HepG2 (cell line): ENCODE measurements around the gene CYP19A1. TPM values are rescaled to one million over a fixed set of nuclear protein-coding genes. Genes with fewer than 3 reads are reported as not detected.

ENCODE experiments used
- ATAC-seq: fragments of 200-7000 bp; cut with Tn5 transposase; 3 replicates; pipeline ENCODE4 v1.9.1; 2020; ENCODE audit warnings: mild to moderate bottlenecking, moderate library complexity
- BruUV-seq: library from RNA; stranded (reverse); fragments of 400-500 nt; replicated peaks from 2 replicates; lab custom pipeline; 2021; lab: Mats Ljungman, UMichigan
- CTCF ChIA-PET: fragments of 300-600 bp; formaldehyde crosslinking; extraction: SDS; loops from one replicate; lab custom pipeline; 2021; ENCODE audit warnings: low total read pairs, inconsistent platforms, low intra/inter-chr PET ratio; lab: Yijun Ruan, JAX
- POLR2A ChIA-PET: fragments of 350-600 bp; sonication (Branson Sonifier 250); formaldehyde crosslinking; loops from one replicate; lab custom pipeline; 2020; ENCODE audit warnings: antibody characterized with exemption, inconsistent platforms; lab: Yijun Ruan, JAX
- DNase-seq: peaks from one replicate; pipeline ENCODE4 v3.0.0-alpha.2; 2015; ENCODE audit warnings: low spot score
- FAIRE-seq: peaks from 3 replicates; lab custom pipeline; 2011; peaks lifted over from hg19 to GRCh38; lab: Jason Lieb, UNC
- H2AFZ ChIP-seq: one replicate; pipeline ENCODE4 v1.6.1; 2011; ENCODE audit warnings: low read length, inconsistent platforms
- H3K27ac ChIP-seq: fragments of 300-600 bp; 3 replicates; pipeline ENCODE4 v1.8.0; 2011; ENCODE audit warnings: mixed run types, mild to moderate bottlenecking, mixed read lengths, low read length, inconsistent platforms; ENCODE audit not compliant: insufficient read depth; ENCODE audit errors: extremely low read length
- H3K27me3 ChIP-seq, 2 experiments: fragments of 200-600 bp in 1 of 2; 2 replicates in 1 of 2; 3 replicates in 1 of 2; pipeline versions ENCODE4 v1.6.0 to v1.8.0; 2011; ENCODE audit warnings: low read length in 2 of 2, mild to moderate bottlenecking in 2 of 2, moderate library complexity in 2 of 2, inconsistent platforms in 1 of 2; ENCODE audit not compliant: insufficient read depth in 2 of 2, control insufficient read depth in 1 of 2
- H3K36me3 ChIP-seq, 2 experiments: fragments of 200-600 bp in 1 of 2; replicated peaks in 1 of 2; 2 replicates in 1 of 2; 3 replicates in 1 of 2; pipeline versions ENCODE4 v1.5.1 to v1.8.0; 2011; ENCODE audit warnings: low read length in 2 of 2, inconsistent platforms in 1 of 2; ENCODE audit not compliant: insufficient read depth in 2 of 2, control insufficient read depth in 1 of 2
- H3K4me1 ChIP-seq: 2 replicates; pipeline ENCODE4 v1.5.1; 2012; ENCODE audit warnings: low read length, inconsistent platforms; ENCODE audit not compliant: insufficient read depth
- H3K4me2 ChIP-seq: 2 replicates; pipeline ENCODE4 v1.6.0; 2011; ENCODE audit warnings: low read depth, low read length, inconsistent platforms
- H3K4me3 ChIP-seq, 3 experiments: fragments of 200-600 bp in 1 of 3; sonication (generic), shearing (Covaris generic) in 1 of 3; replicated peaks in 1 of 3; 2 replicates each; pipeline ENCODE4 v1.5.1; 2011 to 2016; ENCODE audit warnings: low read length in 3 of 3, inconsistent platforms in 2 of 3, low read depth in 2 of 3, mild to moderate bottlenecking in 2 of 3, control low read depth in 1 of 3, mixed read lengths in 1 of 3; ENCODE audit not compliant: insufficient read depth in 1 of 3
- H3K79me2 ChIP-seq: one replicate; pipeline ENCODE4 v1.6.1; 2011; ENCODE audit warnings: low read length, inconsistent platforms; ENCODE audit not compliant: insufficient read depth
- H3K9ac ChIP-seq: 2 replicates; pipeline ENCODE4 v1.6.0; 2011; ENCODE audit warnings: mild to moderate bottlenecking, low read depth, low read length, inconsistent platforms; ENCODE audit not compliant: insufficient read depth
- H3K9me3 ChIP-seq: 2 replicates; pipeline ENCODE4 v1.5.1; 2012; ENCODE audit warnings: mild to moderate bottlenecking, low read length
- H4K20me1 ChIP-seq: 2 replicates; pipeline ENCODE4 v1.6.0; 2011; ENCODE audit warnings: inconsistent platforms, mild to moderate bottlenecking, low read length, moderate library complexity; ENCODE audit not compliant: insufficient read depth
- ARNTL ChIP-seq: sonication (generic); formaldehyde crosslinking; IDR thresholded peaks from 2 replicates; pipeline ENCODE4 v1.4.0; 2020; ENCODE audit warnings: mild to moderate bottlenecking, missing genetic modification reagents
- FOXP4 ChIP-seq: sonication (generic); formaldehyde crosslinking; IDR thresholded peaks from 2 replicates; pipeline ENCODE4 v1.4.0; 2020; ENCODE audit warnings: missing genetic modification reagents
- HINFP ChIP-seq: sonication (generic); formaldehyde crosslinking; IDR thresholded peaks from 2 replicates; pipeline ENCODE4 v1.4.0; 2020; ENCODE audit warnings: low read depth, mild to moderate bottlenecking, missing genetic modification reagents
- ZNF629 ChIP-seq: sonication (generic); formaldehyde crosslinking; conservative IDR thresholded peaks from 2 replicates; pipeline ENCODE4 v1.5.0; 2020; ENCODE audit warnings: missing genetic modification reagents
- ZNF776 ChIP-seq: sonication (generic); formaldehyde crosslinking; IDR thresholded peaks from 2 replicates; pipeline ENCODE4 v1.4.0; 2020; ENCODE audit warnings: mild to moderate bottlenecking, missing genetic modification reagents
- WGBS: methylation state at CpG from one replicate; pipeline ENCODE4 v1.1.6; 2017; ENCODE audit warnings: low lambda C conversion rate; 5-methylcytosine and 5-hydroxymethylcytosine counted together
- in situ Hi-C: cut with HindIII; loops from 2 replicates; pipeline ENCODE4 v1.10.0; 2017; ENCODE audit warnings: low pct_unique_long_range_greater_than_20kb; ENCODE audit not compliant: extremely low pct_ligation_motif_present
- intact Hi-C: fragments of 100-400 bp; cut with micrococcal nuclease; formaldehyde crosslinking; loops from one replicate; pipeline ENCODE4 v1.10.0; 2022; ENCODE audit not compliant: unreplicated experiment
- polyA plus RNA-seq, 8 experiments: library from polyadenylated mRNA; depleted of rRNA in 3 of 8; stranded (reverse) in 7 of 8; unstranded in 1 of 8; fragments of >200 nt; fragmentation: Illumina TruSeq in 4 of 8; extraction: Trizol in 4 of 8; gene quantifications; 2 replicates each; pipeline versions ENCODE4 v1.2.1 to v1.2.3, GENCODE V29; 2011 to 2016; ENCODE audit warnings: low read depth in 4 of 8, missing spikeins in 1 of 8, mixed read lengths in 1 of 8; ENCODE audit not compliant: insufficient read depth in 1 of 8
- total RNA-seq, 5 experiments: library from RNA; depleted of rRNA; stranded (reverse); fragments of >200 nt; fragmentation: Illumina TruSeq; extraction: Trizol; gene quantifications; 2 replicates each; pipeline ENCODE4 v1.2.3, GENCODE V29; 2016; ENCODE audit warnings: low read depth in 1 of 5

CYP19A1 gene
- total and polyA plus RNA-seq, 2 of the 13 experiments (the other 11 are each of a cell fraction or from before 2014, with no cell fraction given) = 10.9 to 23.0 TPM

GRCh38 chr15:51366071-51366470 lies 27.7 kb upstream of the CYP19A1 start (continued):
- TF ChIP-seq FOXP4 (CRISPR knock-in tag) = no peak
- no peak for TF ChIP-seq ZNF776 (CRISPR knock-in tag)
- TF ChIP-seq ARNTL = no peak

GRCh38 chr15:51365417-51365816 lies 27.0 kb upstream of the CYP19A1 start:
- in situ Hi-C loops (no loop called here), intact Hi-C loops (loop anchor here (5.0 kb wide), 1 partner anchor 78 kb away; no protein-coding TSS in a partner anchor)
- H4K20me1 ChIP-seq = no peaks in the 10 kb centered on the region
- no peak overlapping the region for H3K27ac ChIP-seq
- no peaks in the 10 kb centered on the region for H3K79me2 ChIP-seq
- CTCF ChIA-PET = no interaction called here
- no peaks in the 10 kb centered on the region for H3K9me3 ChIP-seq
- TF ChIP-seq ZNF629 (CRISPR knock-in tag) (peak; percentile 51), HINFP (CRISPR knock-in tag) (no peak)
- TF ChIP-seq, all 625 proteins: peak for 1
- Histone ChIP-seq H3K27me3 (no peaks in the 10 kb centered on the region), H3K9ac (no peak overlapping the region), H3K4me3 (no peak overlapping the region), H2AFZ (no peak overlapping the region), H3K36me3 (no peaks in the 10 kb centered on the region), H3K4me1 (peaks cover 43% of the 10 kb centered on the region), H3K4me2 (no peak overlapping the region)
- no peak for ATAC-seq
- DNase-seq = no peak
- no TSS peak for BruUV-seq
- WGBS = 74% methylated on average over 6 of the region's 6 CpGs
- no peak for FAIRE-seq
- POLR2A ChIA-PET = no interaction called here
